PC-3 (cell line): ENCODE measurements around the gene TANK. TPM values are rescaled to one million over a fixed set of nuclear protein-coding genes. Genes with fewer than 3 reads are reported as not detected.

Experiments used
- ATAC-seq: fragments of 200-7000 bp; cut with Tn5 transposase; 2 replicates; pipeline ENCODE4 v1.9.1; 2020; ENCODE audit warnings: mild to moderate bottlenecking, moderate library complexity
- BruUV-seq: library from RNA; stranded (reverse); fragments of 400-500 nt; replicated peaks from 2 replicates; lab custom pipeline; 2021; lab: Mats Ljungman, UMichigan
- CTCF ChIA-PET: fragments of 300-600 bp; sonication (Branson Sonifier 250); formaldehyde crosslinking; loops from one replicate; lab custom pipeline; 2022; ENCODE audit warnings: antibody characterized with exemption; lab: Charles Lee
- POLR2A ChIA-PET: fragments of 300-600 bp; sonication (Branson Sonifier 250); formaldehyde crosslinking; loops from one replicate; lab custom pipeline; 2022; ENCODE audit warnings: antibody characterized with exemption; ENCODE audit not compliant: unreplicated experiment; lab: Charles Lee
- DNase-seq: peaks from one replicate; pipeline ENCODE4 v3.0.0-alpha.2; 2015
- H2AFZ ChIP-seq: fragments of 300-600 bp; sonication (generic); 2 replicates; pipeline ENCODE4 v1.6.0; 2016; ENCODE audit warnings: antibody characterized with exemption, low read length
- H3F3A ChIP-seq: fragments of 300-600 bp; sonication (generic); one replicate; pipeline ENCODE4 v1.6.0; 2017; ENCODE audit warnings: antibody characterized with exemption, low read length, control low read depth, mild to moderate bottlenecking; ENCODE audit not compliant: unreplicated experiment
- H3K27ac ChIP-seq: fragments of 300-600 bp; sonication (generic); 2 replicates; pipeline ENCODE4 v1.5.1; 2016; ENCODE audit warnings: mild to moderate bottlenecking, low read length
- H3K27me3 ChIP-seq: fragments of 300-600 bp; sonication (generic); 2 replicates; pipeline ENCODE4 v1.6.1; 2016; ENCODE audit warnings: low read length, mixed read lengths
- H3K36me3 ChIP-seq: fragments of 300-600 bp; sonication (generic); 2 replicates; pipeline ENCODE4 v1.6.1; 2016; ENCODE audit warnings: low read depth, mixed run types, low read length, mixed read lengths
- H3K4me1 ChIP-seq: fragments of 300-600 bp; sonication (generic); 2 replicates; pipeline ENCODE4 v1.5.1; 2016; ENCODE audit warnings: low read length; ENCODE audit not compliant: insufficient read depth
- H3K4me2 ChIP-seq: fragments of 300-600 bp; sonication (generic); 2 replicates; pipeline ENCODE4 v1.6.0; 2016; ENCODE audit warnings: low read length
- H3K4me3 ChIP-seq: fragments of 300-600 bp; sonication (generic); 2 replicates; pipeline ENCODE4 v1.5.1; 2016; ENCODE audit warnings: mild to moderate bottlenecking, low read length, mixed read lengths
- H3K79me2 ChIP-seq: fragments of 300-600 bp; sonication (generic); 2 replicates; pipeline ENCODE4 v1.6.1; 2017; ENCODE audit warnings: low read length, mixed read lengths
- H3K9ac ChIP-seq: fragments of 300-600 bp; sonication (generic); 2 replicates; pipeline ENCODE4 v1.6.0; 2016; ENCODE audit warnings: mild to moderate bottlenecking, low read length
- H3K9me2 ChIP-seq: fragments of 300-600 bp; sonication (generic); replicated peaks from 2 replicates; pipeline ENCODE4 v1.6.1; 2016; ENCODE audit warnings: mixed run types, low read length, mixed read lengths
- H3K9me3 ChIP-seq: fragments of 300-600 bp; sonication (generic); 2 replicates; pipeline ENCODE4 v1.6.1; 2016; ENCODE audit warnings: low read length, mixed read lengths
- H4K20me1 ChIP-seq: fragments of 300-600 bp; sonication (generic); 2 replicates; pipeline ENCODE4 v1.6.1; 2016; ENCODE audit warnings: low read length, mixed read lengths
- CTCF ChIP-seq: fragments of 300-600 bp; sonication (generic); conservative IDR thresholded peaks from 2 replicates; pipeline ENCODE4 v1.5.1; 2017; ENCODE audit warnings: antibody characterized with exemption, low read depth, mild to moderate bottlenecking, low read length
- EZH2 ChIP-seq: fragments of 300-600 bp; sonication (generic); IDR thresholded peaks from one replicate; pipeline ENCODE4 v1.6.1; 2017; ENCODE audit warnings: antibody characterized with exemption, mild to moderate bottlenecking, low read length; ENCODE audit not compliant: unreplicated experiment
- EZH2phosphoT487 ChIP-seq: fragments of 300-600 bp; sonication (generic); IDR thresholded peaks from 2 replicates; pipeline ENCODE4 v1.6.1; 2018; ENCODE audit warnings: mild to moderate bottlenecking, antibody characterized with exemption, low read length, borderline replicate concordance
- intact Hi-C: fragments of 100-400 bp; cut with micrococcal nuclease; formaldehyde crosslinking; loops from 2 replicates; pipeline ENCODE4 v1.9.0; 2023
- total RNA-seq: library from RNA; depleted of rRNA; stranded (reverse); fragments of >200 nt; gene quantifications from 2 replicates; pipeline ENCODE4 v1.2.3, GENCODE V29; 2014

TANK gene
- total RNA-seq, 1 experiment from 2014 or later, result 23.7 TPM

DNA sequence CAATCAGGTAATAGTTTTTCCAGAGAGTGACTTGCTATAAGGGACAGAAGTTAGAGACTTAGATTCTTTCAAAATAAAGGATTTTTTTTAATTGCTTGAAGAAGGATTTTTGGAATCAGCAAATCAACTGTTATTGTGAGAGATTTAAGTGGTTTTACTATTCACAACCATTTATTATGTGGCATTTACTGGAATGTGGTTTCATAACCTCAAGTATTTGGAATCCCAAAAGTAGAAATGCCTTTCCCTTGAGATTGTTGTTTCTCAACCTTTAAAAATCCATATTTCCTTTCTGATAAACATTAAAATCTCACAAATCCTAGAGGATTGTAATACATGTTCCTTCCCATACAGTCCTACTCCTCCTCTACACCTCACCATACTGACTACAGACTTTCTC lies 5.0 kb downstream of the TANK start:
- Histone ChIP-seq H3K9me3 (no peaks in the 10 kb centered on the region), H3K27ac (no peak overlapping the region), H3K4me1 (peaks cover 20% of the 10 kb centered on the region), H3K9ac (no peak overlapping the region), H2AFZ (no peak overlapping the region), H3F3A (no peaks in the 10 kb centered on the region), H3K4me3 (no peak overlapping the region), H3K36me3 (peaks cover 22% of the 10 kb centered on the region), H3K27me3 (no peaks in the 10 kb centered on the region), H3K9me2 (no peaks in the 10 kb centered on the region), H4K20me1 (peaks cover 11% of the 10 kb centered on the region; the same call in 1 of the 2 replicates), H3K79me2 (peaks cover 43% of the 10 kb centered on the region), H3K4me2 (no peak overlapping the region)
- ATAC-seq (no peak), DNase-seq (peak; percentile 6)
- CTCF ChIA-PET, result no interaction called here
- TF ChIP-seq EZH2 (no peak), EZH2phosphoT487 (no peak), CTCF (no peak)
- POLR2A ChIA-PET, result no interaction called here
- no TSS peak for BruUV-seq
- intact Hi-C loops, result loop anchor here (10.0 kb wide), 1 partner anchor 100 kb away; no protein-coding TSS in a partner anchor

DNA sequence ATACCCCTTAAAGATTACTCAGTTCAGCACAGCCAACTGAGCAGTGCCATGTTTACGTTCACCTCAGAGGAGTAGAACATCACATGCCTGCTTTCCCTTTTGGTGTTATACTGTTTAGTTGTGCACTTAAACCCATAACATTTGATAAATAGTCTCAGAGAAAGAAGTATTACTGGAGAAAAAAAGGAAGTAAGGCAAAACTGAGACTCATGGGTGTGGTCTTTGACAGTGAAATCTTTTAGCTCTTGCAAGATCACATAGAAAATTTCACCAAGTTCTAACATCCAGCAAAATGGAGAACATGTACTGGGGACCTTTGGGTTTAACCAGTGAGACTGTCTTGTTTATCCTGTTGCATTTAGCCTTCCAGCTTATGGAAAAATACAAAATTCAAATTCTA lies 5.6 kb downstream of the TANK start:
- peaks cover 38% of the 10 kb centered on the region for H3K79me2 ChIP-seq
- ChIA-PET POLR2A (no interaction called here), CTCF (no interaction called here)

More for the DNA sequence above, 5.6 kb downstream of the TANK start:
- Histone ChIP-seq H3K27me3 (no peaks in the 10 kb centered on the region), H3K9me3 (no peaks in the 10 kb centered on the region), H3K27ac (no peak overlapping the region), H2AFZ (no peak overlapping the region), H3K9me2 (no peaks in the 10 kb centered on the region), H3K4me1 (peaks cover 20% of the 10 kb centered on the region), H3K4me2 (no peak overlapping the region), H3K4me3 (no peak overlapping the region), H3K36me3 (peaks cover 22% of the 10 kb centered on the region), H3F3A (no peaks in the 10 kb centered on the region), H4K20me1 (peaks cover 11% of the 10 kb centered on the region; the same call in 1 of the 2 replicates), H3K9ac (no peak overlapping the region)
- BruUV-seq, result no TSS peak
- DNase-seq (no peak), ATAC-seq (no peak)
- intact Hi-C loops, result loop anchor here (10.0 kb wide), 1 partner anchor 101 kb away; no protein-coding TSS in a partner anchor
- TF ChIP-seq CTCF (no peak), EZH2phosphoT487 (no peak), EZH2 (no peak)
